Colonic mucosa (tissue), 4 donors: ENCODE results near the gene COL7A1. TPM values are rescaled to one million over a fixed set of nuclear protein-coding genes. Genes with fewer than 3 reads are reported as not detected.
A peak's percentile ranks its signal among the peaks of the same experiment; 100 is the strongest.

Experiments
- DNase-seq: peaks from one replicate; pipeline ENCODE4 v3.0.0-alpha.2; 2020
- H3K27ac ChIP-seq: fragments of 200-600 bp; one replicate; pipeline ENCODE4 v1.8.0; 2021
- H3K27me3 ChIP-seq: fragments of 200-600 bp; one replicate; pipeline ENCODE4 v1.8.0; 2021
- H3K36me3 ChIP-seq: fragments of 200-600 bp; one replicate; pipeline ENCODE4 v1.8.0; 2021
- H3K4me1 ChIP-seq: fragments of 200-600 bp; one replicate; pipeline ENCODE4 v1.8.0; 2021; ENCODE audit warnings: mild to moderate bottlenecking
- H3K4me3 ChIP-seq: fragments of 200-600 bp; one replicate; pipeline ENCODE4 v1.8.0; 2021
- H3K9ac ChIP-seq, 2 donors: one replicate each; pipeline ENCODE4 v1.7.0; 2013; ENCODE audit warnings: control low read depth in 2 of 2, low read depth in 2 of 2, low read length in 2 of 2
- H3K9me3 ChIP-seq: fragments of 200-600 bp; one replicate; pipeline ENCODE4 v1.8.0; 2021
- intact Hi-C: fragments of 100-400 bp; cut with DNase I; formaldehyde crosslinking; loops from one replicate; pipeline ENCODE4 v1.14.1; 2022
- total RNA-seq, 2 donors: library from RNA; stranded (reverse); fragmentation: NEBNext Ultra II Directional in 1 of 2; extraction: Animal tissue kit (Norgen Biotek cat#: 25700) in 1 of 2; gene quantifications; one replicate each; pipeline ENCODE4 v1.2.1, GENCODE V29; 2021
- TF ChIP-seq, protein P1 (sequence below): fragments of 200-600 bp; IDR thresholded peaks from one replicate; pipeline ENCODE4 v1.8.0; 2022; ENCODE audit warnings: antibody characterized with exemption, mild to moderate bottlenecking
- donor health status: healthy.
- donor health status: DM: no; HTN: no; CAD: no.
- donor health status: DM: no; HTN: no; CAD: no.

COL7A1 gene
- total RNA-seq, 2 donors from 2014 or later, result 3.8 to 5.1 TPM

DNA sequence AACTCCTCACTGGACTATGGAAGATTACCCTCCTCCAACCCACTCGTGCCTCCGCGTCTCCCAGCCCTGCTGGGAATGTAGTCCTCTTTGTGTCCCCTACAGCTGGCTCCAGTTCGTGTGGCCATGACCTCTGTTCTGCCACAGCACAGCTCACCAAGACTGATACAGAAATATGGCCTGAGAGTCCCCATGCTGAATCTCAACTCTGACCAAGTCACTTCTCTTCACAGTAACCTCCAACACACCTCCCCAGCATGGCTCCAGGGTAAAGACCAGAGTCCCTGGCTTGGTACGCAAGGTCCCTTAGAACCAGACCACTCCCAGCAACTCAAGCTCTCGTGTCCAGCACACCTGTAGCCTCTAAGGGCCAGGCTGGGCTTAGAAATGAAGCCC is 2.3 kb upstream of the COL7A1 start:
- TF ChIP-seq, protein P1, sequence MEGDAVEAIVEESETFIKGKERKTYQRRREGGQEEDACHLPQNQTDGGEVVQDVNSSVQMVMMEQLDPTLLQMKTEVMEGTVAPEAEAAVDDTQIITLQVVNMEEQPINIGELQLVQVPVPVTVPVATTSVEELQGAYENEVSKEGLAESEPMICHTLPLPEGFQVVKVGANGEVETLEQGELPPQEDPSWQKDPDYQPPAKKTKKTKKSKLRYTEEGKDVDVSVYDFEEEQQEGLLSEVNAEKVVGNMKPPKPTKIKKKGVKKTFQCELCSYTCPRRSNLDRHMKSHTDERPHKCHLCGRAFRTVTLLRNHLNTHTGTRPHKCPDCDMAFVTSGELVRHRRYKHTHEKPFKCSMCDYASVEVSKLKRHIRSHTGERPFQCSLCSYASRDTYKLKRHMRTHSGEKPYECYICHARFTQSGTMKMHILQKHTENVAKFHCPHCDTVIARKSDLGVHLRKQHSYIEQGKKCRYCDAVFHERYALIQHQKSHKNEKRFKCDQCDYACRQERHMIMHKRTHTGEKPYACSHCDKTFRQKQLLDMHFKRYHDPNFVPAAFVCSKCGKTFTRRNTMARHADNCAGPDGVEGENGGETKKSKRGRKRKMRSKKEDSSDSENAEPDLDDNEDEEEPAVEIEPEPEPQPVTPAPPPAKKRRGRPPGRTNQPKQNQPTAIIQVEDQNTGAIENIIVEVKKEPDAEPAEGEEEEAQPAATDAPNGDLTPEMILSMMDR, result no peak
- peaks cover 9% of the 10 kb centered on the region for H3K27me3 ChIP-seq
- intact Hi-C loops, result no loop called here
- peaks cover 10% of the 10 kb centered on the region for H3K4me1 ChIP-seq
- H3K27ac ChIP-seq, result no peak overlapping the region
- H3K36me3 ChIP-seq, result peaks cover 20% of the 10 kb centered on the region
- no peak for DNase-seq
- H3K9me3 ChIP-seq, result no peaks in the 10 kb centered on the region
- peak overlapping the region in 1 of 2 donors; percentile 28 for H3K9ac ChIP-seq
- H3K4me3 ChIP-seq, result no peak overlapping the region

DNA sequence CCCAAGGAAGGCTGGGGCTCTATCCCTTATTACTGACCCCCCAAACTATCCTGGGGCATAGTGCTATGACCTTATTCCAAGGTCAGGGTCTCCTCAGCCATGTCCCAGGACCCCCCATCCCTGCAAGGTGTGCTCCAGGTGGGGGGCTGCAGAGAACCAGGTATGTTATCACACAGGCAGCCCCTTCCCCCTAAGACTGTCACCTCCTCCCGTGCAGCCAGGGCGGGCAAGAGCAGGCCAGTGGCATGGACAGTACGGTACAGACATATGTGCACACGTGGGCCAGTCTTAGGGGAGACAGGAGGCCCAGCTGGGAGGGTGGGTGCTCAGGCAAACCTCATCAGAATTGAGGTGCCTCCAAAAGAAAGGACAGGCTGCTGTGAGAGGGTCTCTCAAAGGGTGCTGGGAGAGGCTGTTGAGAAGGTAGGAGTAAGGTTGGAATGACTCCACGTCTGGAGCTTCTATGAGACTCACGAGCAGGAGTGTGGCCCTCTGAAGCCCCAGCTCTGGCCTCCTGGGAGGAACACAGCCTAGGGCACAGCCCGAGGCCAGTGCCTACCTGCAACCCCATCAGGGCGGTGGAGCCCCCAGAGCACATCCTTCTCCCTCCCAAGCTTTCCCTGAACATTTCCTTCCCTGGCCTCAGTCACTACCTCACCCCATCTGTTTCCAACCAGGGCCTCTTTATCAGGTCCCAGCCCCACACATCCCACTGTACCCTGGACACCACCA is 1.7 kb upstream of the COL7A1 start:
- DNase-seq, result no peak
- peaks cover 20% of the 10 kb centered on the region for H3K36me3 ChIP-seq
- intact Hi-C loops, result no loop called here
- H3K4me1 ChIP-seq, result peaks cover 10% of the 10 kb centered on the region
- no peak overlapping the region for H3K4me3 ChIP-seq
- no peaks in the 10 kb centered on the region for H3K9me3 ChIP-seq
- no peak overlapping the region for H3K27ac ChIP-seq
- H3K9ac ChIP-seq, result peak overlapping the region in 1 of 2 donors; percentile 28
- peaks cover 9% of the 10 kb centered on the region for H3K27me3 ChIP-seq
- TF ChIP-seq, protein P1, result no peak

DNA sequence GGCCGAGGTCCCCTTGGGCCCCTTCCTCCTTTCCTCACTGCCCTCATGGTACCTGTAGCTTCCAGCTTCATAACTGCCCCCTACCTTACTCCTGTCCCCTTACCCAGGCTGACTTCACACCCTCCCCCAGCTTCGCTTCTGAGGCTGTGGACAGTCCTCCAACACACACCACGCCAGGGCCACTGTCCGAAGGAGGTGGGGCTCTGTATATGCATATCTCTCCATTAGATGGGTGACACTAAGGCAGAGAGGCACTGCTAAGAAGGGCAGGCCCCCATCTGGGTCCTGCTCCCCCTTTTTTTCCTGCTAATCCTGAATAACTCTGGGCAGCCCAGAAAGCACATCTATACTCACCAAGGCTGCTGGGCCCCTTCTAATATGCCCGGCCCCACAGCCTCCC is 1.0 kb upstream of the COL7A1 start:
- Histone ChIP-seq H3K4me3 (no peak overlapping the region), H3K36me3 (peaks cover 15% of the 10 kb centered on the region), H3K9ac (no peak overlapping the region), H3K9me3 (no peaks in the 10 kb centered on the region), H3K27me3 (peaks cover 9% of the 10 kb centered on the region), H3K4me1 (peaks cover 10% of the 10 kb centered on the region), H3K27ac (no peak overlapping the region)
- TF ChIP-seq, protein P1, result no peak
- no peak for DNase-seq
- intact Hi-C loops, result no loop called here

DNA sequence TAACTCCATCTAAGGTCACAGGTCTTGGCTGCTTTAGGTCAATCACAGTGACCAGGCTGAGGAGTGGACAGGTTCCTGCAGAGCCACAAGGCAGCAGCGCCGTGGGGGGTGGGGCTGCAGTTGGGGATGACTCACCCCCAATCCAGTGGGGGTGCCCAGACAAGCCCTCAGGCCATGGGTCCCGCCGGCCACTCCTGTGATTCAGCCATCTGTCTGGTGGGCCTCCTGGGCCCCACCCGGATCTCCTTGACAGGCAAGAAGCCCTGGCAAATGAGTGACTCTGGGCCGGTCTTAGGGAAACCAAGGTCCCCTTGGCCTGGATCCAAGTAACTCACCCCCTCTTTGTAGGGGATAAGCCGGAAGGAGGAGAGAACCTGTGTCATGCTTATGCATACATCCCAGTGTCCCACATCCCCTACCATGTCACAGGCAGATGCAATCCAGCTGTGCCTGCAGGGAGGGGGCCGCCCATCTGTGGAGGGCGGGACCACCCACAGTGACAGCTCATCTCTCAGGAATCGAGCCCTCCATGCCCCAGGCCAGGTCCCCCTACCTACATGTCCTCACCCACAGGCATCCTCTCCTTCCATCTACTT is 495 bp upstream of the COL7A1 start:
- no peaks in the 10 kb centered on the region for H3K9me3 ChIP-seq
- intact Hi-C loops, result no loop called here
- peaks cover 11% of the 10 kb centered on the region for H3K36me3 ChIP-seq
- no peak overlapping the region for H3K4me3 ChIP-seq
- no peak overlapping the region for H3K27ac ChIP-seq
- no peak overlapping the region for H3K9ac ChIP-seq
- peaks cover 10% of the 10 kb centered on the region for H3K4me1 ChIP-seq
- DNase-seq, result no peak
- TF ChIP-seq, protein P1, result no peak
- H3K27me3 ChIP-seq, result peaks cover 9% of the 10 kb centered on the region

DNA sequence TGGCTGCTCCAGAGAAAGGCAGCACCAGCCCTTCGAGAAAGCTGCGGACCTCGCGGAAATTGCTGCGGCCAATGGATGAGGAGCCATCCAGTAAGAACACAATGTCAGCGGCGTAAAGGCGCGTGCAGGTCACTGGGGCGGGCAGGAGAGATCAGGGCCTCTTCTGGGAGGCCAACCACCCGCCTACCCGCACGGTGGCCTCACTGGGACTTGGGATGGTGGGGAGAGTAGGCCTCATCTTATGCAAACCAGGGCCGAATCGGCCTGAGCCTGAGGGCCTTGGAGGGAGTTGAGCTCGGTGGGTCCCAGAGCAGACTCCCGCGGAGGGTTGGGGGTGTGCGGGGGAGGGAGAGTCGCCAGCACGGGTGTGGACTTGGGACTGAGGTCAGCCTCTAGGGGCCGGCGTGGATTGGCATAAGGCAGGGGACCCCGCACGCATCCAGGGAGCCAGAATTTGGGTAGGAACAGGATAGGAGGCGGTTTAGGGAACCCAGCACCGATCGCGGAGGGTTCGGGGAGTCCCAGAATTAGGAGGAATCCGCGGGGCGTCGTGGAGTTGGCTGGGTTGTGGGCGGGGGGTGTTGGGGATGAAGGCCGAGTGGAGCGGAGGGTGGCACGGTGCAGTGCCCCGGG is 596 bp downstream of the COL7A1 start:
- intact Hi-C loops, result no loop called here
- Histone ChIP-seq H3K9me3 (no peaks in the 10 kb centered on the region), H3K4me1 (peaks cover 10% of the 10 kb centered on the region), H3K27me3 (peaks cover 9% of the 10 kb centered on the region), H3K36me3 (peaks cover 3% of the 10 kb centered on the region), H3K27ac (no peak overlapping the region), H3K9ac (peak overlapping the region in 1 of 2 donors; percentile 63), H3K4me3 (peak overlapping the region; percentile 11)
- no peak for DNase-seq
- TF ChIP-seq, protein P1, result no peak
